AG09309 (cell line): Measurements from ENCODE around the gene CREB3L2.

Experiments
- DNase-seq: peaks from one replicate; pipeline ENCODE4 v3.0.0-alpha.2; 2010; ENCODE audit warnings: low read depth
- H3K4me3 ChIP-seq: 2 replicates; pipeline ENCODE4 v1.5.1; 2011; ENCODE audit warnings: mild to moderate bottlenecking, low read depth, low read length, moderate library complexity; ENCODE audit not compliant: control insufficient read depth
- TF ChIP-seq, protein P1 (sequence below): IDR thresholded peaks from 2 replicates; pipeline ENCODE4 v1.5.1; 2011; ENCODE audit warnings: mild to moderate bottlenecking, low read depth, low read length, inconsistent platforms; ENCODE audit not compliant: insufficient read depth, control insufficient read depth; ENCODE audit errors: missing control alignments

CREB3L2 gene

DNA sequence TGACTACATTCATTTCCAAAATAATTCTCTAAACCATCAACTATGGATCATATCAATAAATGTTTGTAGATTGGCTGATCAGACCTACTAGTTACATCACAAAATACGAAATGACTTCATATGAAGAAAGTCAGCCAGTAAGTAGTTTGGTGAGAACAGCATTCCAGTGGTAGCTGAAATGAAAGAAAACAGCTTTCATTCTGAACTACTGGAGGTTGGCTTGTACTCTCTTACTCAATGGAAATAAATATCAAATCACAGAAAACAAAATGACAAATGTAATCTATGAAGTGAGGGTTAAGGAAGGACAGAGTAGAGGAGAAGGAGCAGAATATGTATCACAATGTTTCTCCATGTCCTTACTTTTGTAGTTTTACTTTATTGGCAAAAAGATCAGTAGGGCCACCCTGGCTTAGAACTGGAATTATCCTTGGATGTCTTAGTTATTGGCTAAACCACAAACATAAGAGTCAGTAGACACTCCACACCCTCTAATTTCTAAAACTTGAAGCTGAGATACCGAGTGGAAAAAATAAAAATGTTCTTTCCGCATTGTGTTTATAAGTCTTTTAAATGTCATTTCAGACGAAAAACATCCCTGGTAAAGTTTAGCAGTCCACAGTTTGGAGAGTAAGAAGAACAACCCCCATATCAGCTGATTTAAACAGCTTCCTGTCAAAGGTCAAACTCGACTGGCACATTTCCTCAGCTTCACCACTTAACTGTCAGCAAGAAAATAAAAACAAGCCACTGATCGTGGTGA, 81.1 kb downstream of the CREB3L2 start:
- no peak for DNase-seq
- TF ChIP-seq, protein P1, sequence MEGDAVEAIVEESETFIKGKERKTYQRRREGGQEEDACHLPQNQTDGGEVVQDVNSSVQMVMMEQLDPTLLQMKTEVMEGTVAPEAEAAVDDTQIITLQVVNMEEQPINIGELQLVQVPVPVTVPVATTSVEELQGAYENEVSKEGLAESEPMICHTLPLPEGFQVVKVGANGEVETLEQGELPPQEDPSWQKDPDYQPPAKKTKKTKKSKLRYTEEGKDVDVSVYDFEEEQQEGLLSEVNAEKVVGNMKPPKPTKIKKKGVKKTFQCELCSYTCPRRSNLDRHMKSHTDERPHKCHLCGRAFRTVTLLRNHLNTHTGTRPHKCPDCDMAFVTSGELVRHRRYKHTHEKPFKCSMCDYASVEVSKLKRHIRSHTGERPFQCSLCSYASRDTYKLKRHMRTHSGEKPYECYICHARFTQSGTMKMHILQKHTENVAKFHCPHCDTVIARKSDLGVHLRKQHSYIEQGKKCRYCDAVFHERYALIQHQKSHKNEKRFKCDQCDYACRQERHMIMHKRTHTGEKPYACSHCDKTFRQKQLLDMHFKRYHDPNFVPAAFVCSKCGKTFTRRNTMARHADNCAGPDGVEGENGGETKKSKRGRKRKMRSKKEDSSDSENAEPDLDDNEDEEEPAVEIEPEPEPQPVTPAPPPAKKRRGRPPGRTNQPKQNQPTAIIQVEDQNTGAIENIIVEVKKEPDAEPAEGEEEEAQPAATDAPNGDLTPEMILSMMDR, result no peak

GRCh38 chr7:137919987-137920386, 81.9 kb downstream of the CREB3L2 start:
- H3K4me3 ChIP-seq, result no peak overlapping the region
- no peak for DNase-seq
- TF ChIP-seq, protein P1, result no peak

More for the DNA sequence above, 81.1 kb downstream of the CREB3L2 start:
- no peak overlapping the region for H3K4me3 ChIP-seq

DNA sequence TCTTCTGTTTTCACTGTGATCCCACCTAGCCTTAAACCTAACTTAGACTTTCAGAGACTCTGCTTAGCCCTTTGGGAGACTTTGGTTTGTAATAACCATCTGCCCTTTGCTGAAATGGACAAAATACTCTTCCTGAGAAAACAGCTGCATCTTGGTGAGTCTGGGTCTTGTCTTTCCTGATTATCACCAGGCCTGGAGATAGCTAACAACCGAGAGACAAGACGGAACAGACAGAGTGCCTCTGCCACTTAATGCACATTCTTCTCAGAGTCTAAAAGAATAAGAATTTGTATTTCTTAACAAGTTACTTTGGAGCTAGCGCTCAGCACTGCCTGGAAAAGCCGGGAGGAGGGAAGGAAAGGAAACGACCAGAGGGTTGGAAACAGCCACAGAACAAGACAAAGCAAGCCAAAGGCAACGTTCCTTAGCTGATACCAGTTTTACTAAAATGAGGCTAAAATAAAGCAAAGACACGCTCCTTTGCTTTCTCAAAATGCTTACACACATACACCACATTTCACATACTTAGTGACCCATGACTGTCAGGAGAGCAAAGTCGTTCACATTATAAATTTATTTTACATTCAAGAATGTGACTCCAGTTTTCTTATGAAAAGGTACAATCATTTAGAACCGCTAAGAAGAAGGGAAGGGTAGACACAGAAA, 84.8 kb downstream of the CREB3L2 start:
- H3K4me3 ChIP-seq, result no peak overlapping the region
- TF ChIP-seq, protein P1, result no peak

GRCh38 chr7:137916564-137916963, 85.3 kb downstream of the CREB3L2 start:
- TF ChIP-seq, protein P1, result no peak
- H3K4me3 ChIP-seq, result no peak overlapping the region
- no peak for DNase-seq

More for the DNA sequence above, 84.8 kb downstream of the CREB3L2 start:
- no peak for DNase-seq

DNA sequence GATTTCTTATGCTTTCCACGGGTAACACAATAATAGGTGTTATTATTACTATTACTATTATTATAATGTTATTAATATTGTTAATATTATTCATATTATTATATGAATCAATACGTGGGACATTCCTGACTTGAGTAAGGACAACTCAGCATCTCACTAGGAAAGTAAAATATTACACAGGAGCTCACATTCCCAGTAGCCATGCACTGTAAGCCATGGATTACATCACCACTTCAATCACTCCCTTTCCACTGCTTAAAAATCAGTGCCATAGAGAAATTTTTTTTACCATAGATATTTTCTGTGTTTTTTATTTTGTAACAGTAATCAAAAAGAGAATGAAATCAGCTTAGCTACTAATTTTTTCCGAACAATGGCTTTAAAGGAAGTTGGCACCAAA, 86.6 kb downstream of the CREB3L2 start:
- DNase-seq, result no peak
- no peak overlapping the region for H3K4me3 ChIP-seq
- TF ChIP-seq, protein P1, result no peak

GRCh38 chr7:137913985-137914384, 87.9 kb downstream of the CREB3L2 start:
- no peak for DNase-seq
- TF ChIP-seq, protein P1, result no peak
- no peak overlapping the region for H3K4me3 ChIP-seq
